Gastrocnemius medialis (tissue), 4 donors: ENCODE measurements around the gene URI1.

ENCODE experiments used
- POLR2A ChIP-seq, 2 donors: fragments of 450-650 bp; IDR thresholded peaks; one replicate each; pipeline ENCODE4 v1.6.1; 2017; ENCODE audit warnings: antibody characterized with exemption in 2 of 2, mild to moderate bottlenecking in 2 of 2, moderate library complexity in 2 of 2
- TF ChIP-seq, protein P1 (sequence below), 5 experiments: fragments of 450-650 bp in 3 of 5; fragments of 200-600 bp in 2 of 5; sonication (generic) in 2 of 5; IDR thresholded peaks in 4 of 5; conservative IDR thresholded peaks in 1 of 5; 1 replicate in 4 of 5; 2 replicates in 1 of 5; pipeline ENCODE4 v1.5.1; 2016 to 2019; ENCODE audit warnings: antibody characterized with exemption in 5 of 5, mild to moderate bottlenecking in 3 of 5, moderate library complexity in 3 of 5

DNA sequence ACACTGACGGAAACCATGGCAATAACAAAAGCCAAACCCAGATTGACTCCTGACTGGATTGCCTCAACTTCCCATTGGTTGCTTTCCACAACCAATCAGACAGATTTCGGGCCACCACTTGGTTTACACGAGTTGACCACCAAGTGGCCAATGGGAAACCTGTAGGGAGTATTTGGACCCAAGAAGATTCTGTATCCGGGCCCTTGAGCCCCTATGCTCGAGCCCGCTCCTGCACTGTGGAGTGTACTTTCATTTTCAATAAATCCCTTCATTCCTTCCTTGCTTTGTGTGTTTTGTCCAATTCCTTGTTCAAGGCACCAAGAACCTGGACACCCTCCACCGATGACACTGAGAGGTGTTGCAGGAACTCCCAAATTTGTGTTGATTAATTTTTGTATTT is 24.1 kb upstream of the URI1 start:
- TF ChIP-seq, protein P1, sequence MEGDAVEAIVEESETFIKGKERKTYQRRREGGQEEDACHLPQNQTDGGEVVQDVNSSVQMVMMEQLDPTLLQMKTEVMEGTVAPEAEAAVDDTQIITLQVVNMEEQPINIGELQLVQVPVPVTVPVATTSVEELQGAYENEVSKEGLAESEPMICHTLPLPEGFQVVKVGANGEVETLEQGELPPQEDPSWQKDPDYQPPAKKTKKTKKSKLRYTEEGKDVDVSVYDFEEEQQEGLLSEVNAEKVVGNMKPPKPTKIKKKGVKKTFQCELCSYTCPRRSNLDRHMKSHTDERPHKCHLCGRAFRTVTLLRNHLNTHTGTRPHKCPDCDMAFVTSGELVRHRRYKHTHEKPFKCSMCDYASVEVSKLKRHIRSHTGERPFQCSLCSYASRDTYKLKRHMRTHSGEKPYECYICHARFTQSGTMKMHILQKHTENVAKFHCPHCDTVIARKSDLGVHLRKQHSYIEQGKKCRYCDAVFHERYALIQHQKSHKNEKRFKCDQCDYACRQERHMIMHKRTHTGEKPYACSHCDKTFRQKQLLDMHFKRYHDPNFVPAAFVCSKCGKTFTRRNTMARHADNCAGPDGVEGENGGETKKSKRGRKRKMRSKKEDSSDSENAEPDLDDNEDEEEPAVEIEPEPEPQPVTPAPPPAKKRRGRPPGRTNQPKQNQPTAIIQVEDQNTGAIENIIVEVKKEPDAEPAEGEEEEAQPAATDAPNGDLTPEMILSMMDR (IDR thresholded peaks at IDR 0.05 in 4 of 5, conservative IDR thresholded peaks at IDR 0.05 in 1 of 5) = no peak
- no peak for TF ChIP-seq POLR2A (IDR thresholded peaks at IDR 0.05)
